ENCODE data around the gene HSF5.

GRCh38 chr17:58476812-58477211 lies 11.4 kb downstream of the HSF5 start:
- no peak for TF ChIP-seq CTCF (IDR thresholded peaks at IDR 0.05)
- no peak for TF ChIP-seq POLR2A (IDR thresholded peaks at IDR 0.05)
- TF ChIP-seq EP300 (IDR thresholded peaks at IDR 0.05): no peak
- TF ChIP-seq POLR2AphosphoS5 (IDR thresholded peaks at IDR 0.05): no peak

Data from suprapubic skin (tissue), 4 donors.